Heart left ventricle (tissue), 13 donors: ENCODE measurements around the gene FOXP1.

Experiments used
- POLR2A ChIP-seq, 2 donors: fragments of 450-650 bp; IDR thresholded peaks; one replicate each; pipeline ENCODE4 v1.6.1; 2017; ENCODE audit warnings: antibody characterized with exemption in 2 of 2, mild to moderate bottlenecking in 2 of 2, moderate library complexity in 2 of 2
- TF ChIP-seq, protein P1 (sequence below), 12 donors: fragments of 200-600 bp; sonication (generic) in 4 of 12; IDR thresholded peaks; one replicate each; pipeline versions ENCODE4 v1.5.0 to v1.8.0; 2018 to 2022; ENCODE audit warnings: antibody characterized with exemption in 12 of 12, mild to moderate bottlenecking in 5 of 12
- donor health status: ischemic (EF 13 %, LVEDD 7.1; RV severe dilation, severe dysfunction).
- donor health status: DM: no; HTN: yes; CAD: no.
- donor health status: DM: no; HTN: no; CAD: no.
- donor health status: ischemic (EF 25% LVEDD 6.9; RV normal size, moderate dysfunction).
- donor health status: ischemic (EF 25% LVEDD 5.7; RV mildly dilated, moderate dysfunction).
- donor health status: ischemic (EF 35%, LVEDD 5.7; RV mildly dilated, moderate dysfunction).
- donor health status: nonischemic (EF 11% LVEDD 7.7; RV severe dilation, severe dysfunction).
- donor health status: DM: yes; HTN: yes; CAD: no.
- donor health status: PGD.
- donor health status: ischemic (EF 29% LVEDD 5.4; RV normal size, mild dysfunction).
- donor health status: nonischemic (EF 23%, LVEDD 6.1; RV moderate dilation, normal function).

DNA sequence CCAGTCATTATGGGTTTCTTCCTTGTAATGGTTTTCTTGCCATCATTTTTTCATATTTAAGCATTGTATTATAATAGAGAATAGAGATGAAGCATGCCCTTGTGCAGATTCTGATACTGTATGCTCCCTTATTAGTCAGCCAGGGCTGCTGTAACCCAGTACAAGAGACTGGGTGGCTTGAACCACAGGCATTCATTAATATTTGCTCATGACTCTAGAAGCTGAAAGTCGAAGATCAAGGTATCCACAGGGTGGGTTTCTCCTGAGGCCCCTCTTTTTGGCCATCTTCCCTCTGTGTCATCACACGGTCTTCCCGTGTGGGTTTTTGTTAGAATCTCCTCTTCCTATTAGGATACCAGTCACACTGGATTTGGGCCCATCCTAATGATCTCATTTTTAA, 74.5 kb downstream of the FOXP1 start:
- TF ChIP-seq, protein P1, sequence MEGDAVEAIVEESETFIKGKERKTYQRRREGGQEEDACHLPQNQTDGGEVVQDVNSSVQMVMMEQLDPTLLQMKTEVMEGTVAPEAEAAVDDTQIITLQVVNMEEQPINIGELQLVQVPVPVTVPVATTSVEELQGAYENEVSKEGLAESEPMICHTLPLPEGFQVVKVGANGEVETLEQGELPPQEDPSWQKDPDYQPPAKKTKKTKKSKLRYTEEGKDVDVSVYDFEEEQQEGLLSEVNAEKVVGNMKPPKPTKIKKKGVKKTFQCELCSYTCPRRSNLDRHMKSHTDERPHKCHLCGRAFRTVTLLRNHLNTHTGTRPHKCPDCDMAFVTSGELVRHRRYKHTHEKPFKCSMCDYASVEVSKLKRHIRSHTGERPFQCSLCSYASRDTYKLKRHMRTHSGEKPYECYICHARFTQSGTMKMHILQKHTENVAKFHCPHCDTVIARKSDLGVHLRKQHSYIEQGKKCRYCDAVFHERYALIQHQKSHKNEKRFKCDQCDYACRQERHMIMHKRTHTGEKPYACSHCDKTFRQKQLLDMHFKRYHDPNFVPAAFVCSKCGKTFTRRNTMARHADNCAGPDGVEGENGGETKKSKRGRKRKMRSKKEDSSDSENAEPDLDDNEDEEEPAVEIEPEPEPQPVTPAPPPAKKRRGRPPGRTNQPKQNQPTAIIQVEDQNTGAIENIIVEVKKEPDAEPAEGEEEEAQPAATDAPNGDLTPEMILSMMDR (IDR thresholded peaks at IDR 0.05), result no peak
- no peak for TF ChIP-seq POLR2A (IDR thresholded peaks at IDR 0.05)
